GM12873 (cell line): ENCODE measurements around the gene RPL19.

Experiments used
- TF ChIP-seq, protein P1 (sequence below): IDR thresholded peaks from 2 replicates; pipeline ENCODE4 v1.5.1; 2012; ENCODE audit warnings: low read depth, mild to moderate bottlenecking, moderate library complexity, low read length, control low read depth; ENCODE audit not compliant: insufficient read depth; ENCODE audit errors: missing control alignments

Gene RPL19

GRCh38 chr17:39183720-39184119 lies 16.4 kb upstream of the RPL19 start:
- TF ChIP-seq, protein P1, sequence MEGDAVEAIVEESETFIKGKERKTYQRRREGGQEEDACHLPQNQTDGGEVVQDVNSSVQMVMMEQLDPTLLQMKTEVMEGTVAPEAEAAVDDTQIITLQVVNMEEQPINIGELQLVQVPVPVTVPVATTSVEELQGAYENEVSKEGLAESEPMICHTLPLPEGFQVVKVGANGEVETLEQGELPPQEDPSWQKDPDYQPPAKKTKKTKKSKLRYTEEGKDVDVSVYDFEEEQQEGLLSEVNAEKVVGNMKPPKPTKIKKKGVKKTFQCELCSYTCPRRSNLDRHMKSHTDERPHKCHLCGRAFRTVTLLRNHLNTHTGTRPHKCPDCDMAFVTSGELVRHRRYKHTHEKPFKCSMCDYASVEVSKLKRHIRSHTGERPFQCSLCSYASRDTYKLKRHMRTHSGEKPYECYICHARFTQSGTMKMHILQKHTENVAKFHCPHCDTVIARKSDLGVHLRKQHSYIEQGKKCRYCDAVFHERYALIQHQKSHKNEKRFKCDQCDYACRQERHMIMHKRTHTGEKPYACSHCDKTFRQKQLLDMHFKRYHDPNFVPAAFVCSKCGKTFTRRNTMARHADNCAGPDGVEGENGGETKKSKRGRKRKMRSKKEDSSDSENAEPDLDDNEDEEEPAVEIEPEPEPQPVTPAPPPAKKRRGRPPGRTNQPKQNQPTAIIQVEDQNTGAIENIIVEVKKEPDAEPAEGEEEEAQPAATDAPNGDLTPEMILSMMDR = no peak

- TF ChIP-seq, protein P1 = no peak
Measured at GRCh38 chr17:39186481-39187002, 13.5 kb upstream of the RPL19 start.

DNA sequence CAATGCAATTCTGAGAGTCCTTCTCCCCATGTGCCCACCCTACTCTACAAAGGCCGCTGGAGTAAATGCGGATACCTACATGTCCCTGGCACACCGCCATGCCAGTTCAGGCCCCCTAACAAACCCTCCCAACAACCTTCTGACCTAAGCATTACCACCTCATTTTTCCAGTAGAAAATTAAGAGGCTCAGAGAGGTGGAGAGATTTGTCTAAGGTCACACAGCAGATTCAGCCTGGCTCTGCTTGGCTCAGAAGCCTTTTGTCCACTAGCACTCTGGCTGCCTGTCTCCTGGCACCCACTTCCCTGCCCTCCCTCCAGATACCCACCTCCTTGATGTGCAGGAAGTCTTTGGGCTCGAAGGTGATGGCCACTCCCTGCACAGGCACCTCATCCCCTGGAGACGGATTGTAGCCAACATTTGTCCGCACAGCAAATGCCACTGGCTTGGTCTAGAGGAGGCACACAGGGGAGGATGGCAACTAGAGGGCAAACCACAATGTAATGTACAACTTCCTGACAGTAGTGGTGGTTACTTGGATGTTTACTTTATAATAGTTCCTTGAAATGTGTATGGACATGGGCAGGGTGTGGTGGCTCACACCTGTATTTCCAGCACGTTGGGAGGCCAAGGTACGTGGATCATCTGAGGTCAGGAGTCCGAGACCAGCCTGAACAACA lies 12.8 kb upstream of the RPL19 start:
- TF ChIP-seq, protein P1 = no peak

DNA sequence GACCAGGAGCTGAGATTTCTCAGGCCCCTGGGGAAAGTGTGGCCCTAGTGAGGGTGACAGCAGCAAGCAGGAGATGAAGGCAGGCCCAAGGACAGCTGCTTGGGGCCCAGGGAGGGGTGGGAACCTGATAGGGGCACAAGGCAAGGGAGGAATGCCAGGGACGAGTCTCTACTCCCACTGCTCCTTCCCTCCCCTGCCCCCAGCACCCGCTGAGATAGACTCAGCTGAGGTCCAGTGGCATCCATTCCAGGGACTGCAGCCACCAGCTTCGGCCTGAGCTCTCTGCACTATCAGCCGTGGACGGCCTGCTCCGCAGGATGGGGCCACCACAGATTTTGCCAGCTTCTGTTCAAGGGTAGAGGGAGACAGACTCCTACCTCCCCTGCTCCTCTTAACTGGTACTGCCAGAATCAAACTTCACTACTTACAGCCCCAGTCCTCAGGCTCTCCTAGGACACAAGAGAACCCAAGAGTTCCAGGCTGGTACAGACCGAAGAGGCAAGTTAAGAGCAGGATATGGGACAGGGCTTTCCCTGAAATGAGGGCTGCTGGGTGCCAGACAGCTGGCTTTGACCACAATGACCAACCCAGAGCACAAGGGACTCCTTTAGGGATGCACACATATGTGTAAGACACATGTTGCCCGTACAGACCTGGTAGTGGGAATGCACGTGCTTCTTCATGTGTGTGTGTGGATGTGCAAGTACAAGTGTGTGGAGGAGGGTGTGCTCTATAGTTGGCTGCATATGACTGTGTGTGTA lies 8.2 kb upstream of the RPL19 start:
- TF ChIP-seq, protein P1 = no peak

GRCh38 chr17:39192901-39193300 lies 7.2 kb upstream of the RPL19 start:
- TF ChIP-seq, protein P1 = no peak

GRCh38 chr17:39193346-39193745 lies 6.7 kb upstream of the RPL19 start:
- TF ChIP-seq, protein P1 = no peak
